ENCODE measurements around the gene PDZD2.
A peak's percentile ranks its signal among the peaks of the same experiment; 100 is the strongest.

PDZD2 gene

DNA sequence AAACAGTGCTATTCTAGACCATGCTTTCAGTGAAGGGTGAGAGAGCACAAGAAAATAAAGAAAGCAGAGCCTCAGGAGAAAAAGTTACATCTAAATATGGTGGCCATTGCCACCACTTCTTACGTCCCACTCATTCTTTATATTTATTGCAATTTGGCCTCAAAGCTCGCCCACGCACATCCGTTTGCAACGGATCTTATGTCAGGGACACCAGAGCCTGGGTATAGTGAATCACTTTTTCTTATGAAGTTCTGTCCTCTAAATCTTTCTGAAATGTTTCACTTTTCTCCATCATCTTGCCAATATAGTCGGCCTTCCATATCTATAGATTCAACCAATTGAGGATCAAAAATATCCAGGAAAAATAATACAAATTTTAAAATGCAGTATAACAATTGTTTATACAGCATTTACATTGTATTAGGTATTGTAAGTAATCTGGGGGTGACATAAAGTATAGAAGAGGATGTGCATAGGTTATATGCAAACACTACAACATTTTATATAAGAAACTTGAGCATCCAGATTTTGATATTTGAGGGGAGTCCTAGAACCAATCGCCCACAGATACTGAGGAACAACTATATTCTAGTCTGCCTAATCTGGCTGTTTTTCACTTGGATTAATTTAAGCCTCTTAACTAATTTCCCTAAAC lies 500.0 kb downstream of the PDZD2 start:
- DNase-seq (ENCODE audit: low read depth in 2 of 2), result peak; percentile 60 to 78

DNA sequence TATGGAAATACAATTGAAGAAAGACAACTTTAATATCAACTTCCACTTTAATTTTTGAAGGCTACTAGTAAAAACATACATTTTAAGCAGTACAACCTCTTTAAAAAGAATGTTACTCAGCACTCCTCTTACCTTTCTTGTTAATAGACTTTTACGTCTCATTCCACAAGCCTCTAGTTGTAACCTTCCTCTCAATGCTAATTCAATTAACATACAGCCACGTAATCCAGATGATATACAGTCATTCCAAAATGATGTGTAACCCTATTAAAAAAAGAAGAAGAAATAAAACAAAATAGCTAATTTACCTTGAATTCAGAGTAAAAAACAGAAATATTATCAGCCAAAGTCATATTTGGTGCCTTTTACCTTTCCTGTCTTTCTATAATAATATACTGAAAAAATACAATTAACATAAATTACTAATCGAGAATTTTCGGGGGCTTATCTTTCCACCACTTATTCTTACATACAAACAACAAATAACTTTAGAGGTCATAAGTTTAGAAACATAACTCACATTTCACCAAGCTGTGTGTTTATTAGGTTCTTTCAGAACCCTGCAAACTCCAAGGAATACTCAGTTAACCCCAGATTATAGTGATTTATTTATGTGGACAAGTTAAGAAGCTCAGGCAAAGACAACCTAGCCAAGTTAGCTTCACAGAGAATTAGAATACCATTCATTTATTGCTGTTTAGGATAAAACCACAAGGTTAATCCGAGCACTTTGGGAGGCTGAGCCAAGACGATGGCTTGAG lies 504.9 kb downstream of the PDZD2 start:
- DNase-seq (ENCODE audit: low read depth in 2 of 2), result no peak

- DNase-seq (ENCODE audit: low read depth in 2 of 2), result no peak
Measured at GRCh38 chr5:32144378-32145207, 505.7 kb downstream of the PDZD2 start.

GRCh38 chr5:32145378-32145777 lies 506.4 kb downstream of the PDZD2 start:
- DNase-seq (ENCODE audit: low read depth in 2 of 2), result no peak

DNA sequence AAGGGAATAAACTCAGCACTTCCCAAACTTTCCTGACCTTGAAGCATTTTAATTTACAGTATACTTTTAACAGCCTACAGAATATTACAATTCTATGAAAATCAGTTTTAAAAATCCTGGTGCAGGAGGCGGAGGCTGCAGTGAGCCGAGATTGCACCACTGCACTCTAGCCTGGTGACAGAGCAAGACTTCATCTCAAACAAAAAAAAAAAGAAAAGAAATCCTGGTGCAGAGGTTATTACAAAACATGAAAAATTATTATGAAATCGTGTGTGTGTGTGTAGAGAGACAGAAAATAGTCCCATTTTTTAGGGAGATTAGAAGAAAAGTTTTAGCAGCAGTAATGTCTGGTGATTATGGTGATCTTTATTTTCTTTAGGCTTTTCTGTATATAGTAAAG lies 508.3 kb downstream of the PDZD2 start:
- no peak for DNase-seq (ENCODE audit: low read depth in 2 of 2)

DNA sequence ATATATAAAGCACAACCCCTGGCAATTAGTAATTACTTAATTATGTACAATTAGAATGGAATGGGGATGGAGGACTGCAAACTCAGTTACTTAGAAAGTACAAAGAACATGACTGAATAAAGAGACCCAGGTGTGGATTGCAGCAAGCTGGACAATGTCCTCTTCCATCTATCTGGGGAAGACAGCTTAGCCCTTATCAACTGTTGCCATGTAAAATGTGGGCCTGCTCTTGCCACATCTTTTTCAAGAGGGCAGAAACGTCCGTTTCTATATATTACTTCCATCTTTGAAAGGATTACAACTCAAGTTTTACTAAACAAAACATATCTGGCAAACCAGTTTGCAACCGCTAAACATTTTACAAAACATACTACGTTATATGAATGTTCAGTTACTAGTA lies 509.0 kb downstream of the PDZD2 start:
- DNase-seq (ENCODE audit: low read depth in 2 of 2), result no peak

DNA sequence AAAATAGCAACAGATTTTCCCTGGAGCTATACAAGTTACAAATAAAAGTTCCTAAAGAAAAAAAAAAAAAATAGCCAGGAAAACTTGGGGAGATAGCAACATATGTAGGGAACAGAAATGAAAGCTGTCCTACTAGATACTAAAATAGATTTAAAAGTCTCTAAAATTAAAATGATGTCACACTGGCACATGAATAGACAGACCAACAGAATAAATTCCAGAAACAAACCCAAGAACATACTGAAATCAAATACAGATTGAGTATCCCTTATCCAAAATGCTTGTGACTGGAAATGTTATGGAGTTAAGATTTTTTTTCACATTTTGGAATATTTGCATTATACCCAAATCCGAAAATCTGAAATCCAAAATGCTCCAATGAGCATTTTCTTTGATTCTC lies 511.4 kb downstream of the PDZD2 start:
- no peak for DNase-seq (ENCODE audit: low read depth in 2 of 2)

DNA sequence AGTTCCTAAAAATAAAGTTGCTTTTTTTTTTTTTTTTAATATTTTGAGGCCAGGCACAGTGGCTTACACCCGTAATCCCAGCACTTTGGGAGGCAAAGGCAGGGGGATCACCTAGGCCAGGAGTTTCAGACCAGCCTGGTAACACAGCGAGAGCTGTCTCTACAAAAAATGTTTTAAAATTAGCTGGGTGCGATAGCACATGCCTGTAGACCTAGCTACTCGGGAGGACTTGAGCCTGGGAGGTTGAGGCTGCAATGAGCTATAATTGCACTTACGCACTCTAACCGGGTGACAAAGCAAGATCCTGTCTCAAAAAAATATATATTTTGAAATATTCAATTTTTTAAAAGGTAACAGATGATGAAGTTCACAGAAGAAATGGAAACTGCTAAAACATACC lies 512.3 kb downstream of the PDZD2 start:
- DNase-seq (ENCODE audit: low read depth in 2 of 2), result no peak

DNA sequence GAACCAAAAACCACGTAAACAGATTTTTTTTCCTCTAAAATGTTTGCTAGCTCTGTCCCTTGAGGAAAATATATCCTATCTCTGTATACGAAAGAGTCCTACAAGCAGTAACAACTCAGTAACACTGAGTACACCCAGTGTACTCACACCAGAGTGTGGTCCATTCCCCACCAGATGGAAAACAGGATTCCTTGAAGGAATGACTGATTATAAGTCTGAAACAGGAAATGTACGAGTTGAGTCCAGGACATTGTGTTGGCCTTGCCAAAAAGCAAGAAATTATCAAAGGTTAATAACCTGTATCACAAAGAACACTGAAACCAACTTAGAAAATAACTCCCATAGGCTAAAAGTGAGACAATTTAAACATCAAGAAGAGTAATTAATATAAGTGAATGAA lies 514.8 kb downstream of the PDZD2 start:
- DNase-seq (ENCODE audit: low read depth in 2 of 2), result no peak

- DNase-seq (ENCODE audit: low read depth in 2 of 2), result no peak
Measured at GRCh38 chr5:32155211-32155610, 516.3 kb downstream of the PDZD2 start.

DNA sequence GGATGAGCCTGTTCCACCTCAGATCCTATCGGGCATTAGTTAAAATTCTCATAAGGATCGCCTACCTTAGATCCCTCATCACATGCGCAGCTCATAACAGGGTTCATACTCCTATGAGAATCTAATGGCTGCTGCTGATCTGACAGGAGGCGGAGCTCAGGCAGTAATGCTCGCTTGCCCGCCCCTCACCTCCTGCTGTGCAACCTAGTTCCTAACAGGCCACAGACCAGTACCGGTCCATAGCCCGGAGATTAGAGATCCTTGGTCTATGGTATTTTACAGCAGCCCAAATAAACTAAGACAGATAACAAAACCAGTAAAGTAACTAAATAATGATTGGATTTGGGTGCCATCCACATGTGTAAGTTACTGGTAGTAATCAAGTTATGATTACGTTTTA lies 517.7 kb downstream of the PDZD2 start:
- no peak for DNase-seq (ENCODE audit: low read depth in 2 of 2)

DNA sequence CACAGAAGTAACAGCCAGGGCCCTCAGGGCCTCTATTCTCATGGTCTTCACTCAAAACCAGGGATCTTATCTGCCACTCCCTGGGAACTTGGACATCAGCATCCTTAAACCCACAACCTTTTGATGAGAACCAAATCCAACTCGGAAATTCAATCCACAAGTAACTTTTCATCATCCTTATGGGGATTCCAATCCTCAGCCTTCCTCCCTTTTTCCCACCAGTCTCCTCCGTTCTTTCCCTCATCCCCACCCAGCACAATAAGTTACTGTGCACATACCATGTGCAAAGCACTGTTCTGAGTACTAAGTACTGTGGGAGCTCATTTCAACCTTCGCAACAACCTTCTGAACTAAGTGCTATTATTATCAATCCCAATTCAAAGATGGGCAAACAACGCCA lies 518.1 kb downstream of the PDZD2 start:
- no peak for DNase-seq (ENCODE audit: low read depth in 2 of 2)

DNA sequence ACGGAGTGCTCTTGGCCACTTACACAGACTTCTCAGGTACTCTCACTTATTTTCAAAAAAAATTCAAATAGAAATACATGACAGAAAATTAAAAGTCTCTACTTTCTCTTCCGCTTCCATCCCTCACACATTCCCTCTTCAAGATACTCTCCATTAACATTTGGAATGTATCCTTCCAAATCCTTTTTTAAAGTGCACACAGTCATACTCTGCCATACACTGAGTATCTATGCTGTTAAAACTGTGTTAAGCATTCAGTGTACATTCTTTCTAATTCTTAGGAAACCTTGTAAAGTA lies 519.7 kb downstream of the PDZD2 start:
- DNase-seq (ENCODE audit: low read depth in 2 of 2), result no peak

DNA sequence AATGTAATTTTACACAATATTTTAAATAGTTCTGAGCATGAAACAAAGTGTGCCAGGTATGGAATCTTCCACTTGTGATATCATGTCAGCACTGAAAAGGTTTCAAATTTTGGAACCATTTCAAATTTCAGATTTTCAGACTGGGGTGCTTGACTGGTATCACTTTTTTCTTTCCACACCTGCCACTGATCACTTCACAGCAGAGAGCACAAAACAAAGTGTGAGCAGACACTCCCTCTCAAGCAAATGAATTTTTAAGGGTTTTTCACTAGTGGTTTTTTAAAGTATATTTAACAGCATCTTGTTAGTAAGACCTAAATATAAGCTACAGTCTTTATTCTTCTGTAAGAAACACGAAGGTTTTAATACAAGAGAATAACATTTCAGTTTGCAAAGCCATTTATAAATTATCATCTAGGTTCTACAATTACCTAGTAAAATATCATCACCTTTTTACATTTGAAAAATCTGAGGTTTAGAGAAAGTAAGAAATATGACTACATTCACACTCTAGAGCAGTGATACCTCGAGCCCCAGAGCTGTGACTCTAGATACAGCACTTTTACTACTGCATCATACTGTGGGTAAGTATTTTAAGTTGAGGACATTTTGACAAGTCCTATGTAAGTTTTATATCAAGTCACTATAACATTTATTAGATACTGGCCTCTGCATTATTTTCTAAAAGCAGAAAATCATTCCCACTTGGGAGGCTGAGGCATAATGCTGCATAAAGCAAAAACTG lies 520.6 kb downstream of the PDZD2 start:
- no peak for DNase-seq (ENCODE audit: low read depth in 2 of 2)

DNA sequence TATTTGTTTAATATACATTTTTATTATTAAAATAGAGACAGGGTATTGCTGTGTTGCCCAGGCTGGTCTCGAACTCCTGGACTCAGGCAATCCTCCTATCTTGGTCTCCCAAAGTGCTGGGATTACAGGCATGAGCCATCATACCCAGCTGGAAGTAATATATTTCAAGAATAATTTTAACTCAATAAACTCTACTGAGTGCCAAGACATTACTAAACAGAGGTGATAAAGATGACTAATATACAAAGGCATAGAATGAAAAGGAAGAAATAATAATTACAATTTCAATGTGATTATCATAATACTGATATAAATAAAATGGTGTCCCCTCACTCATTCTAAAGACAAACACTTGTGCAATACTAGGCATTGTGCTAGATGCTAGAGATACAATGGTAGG lies 521.3 kb downstream of the PDZD2 start:
- no peak for DNase-seq (ENCODE audit: low read depth in 2 of 2)
